HepG2 (cell line): ENCODE results near the gene ARFIP1. TPM values are rescaled to one million over a fixed set of nuclear protein-coding genes. Genes with fewer than 3 reads are reported as not detected.

Experiments
- ATAC-seq: fragments of 200-7000 bp; cut with Tn5 transposase; 3 replicates; pipeline ENCODE4 v1.9.1; 2020; ENCODE audit warnings: mild to moderate bottlenecking, moderate library complexity
- BruUV-seq: library from RNA; stranded (reverse); fragments of 400-500 nt; replicated peaks from 2 replicates; lab custom pipeline; 2021; lab: Mats Ljungman, UMichigan
- CTCF ChIA-PET: fragments of 300-600 bp; formaldehyde crosslinking; extraction: SDS; loops from one replicate; lab custom pipeline; 2021; ENCODE audit warnings: low total read pairs, inconsistent platforms, low intra/inter-chr PET ratio; lab: Yijun Ruan, JAX
- POLR2A ChIA-PET: fragments of 350-600 bp; sonication (Branson Sonifier 250); formaldehyde crosslinking; loops from one replicate; lab custom pipeline; 2020; ENCODE audit warnings: antibody characterized with exemption, inconsistent platforms; lab: Yijun Ruan, JAX
- DNase-seq: peaks from one replicate; pipeline ENCODE4 v3.0.0-alpha.2; 2015; ENCODE audit warnings: low spot score
- FAIRE-seq: peaks from 3 replicates; lab custom pipeline; 2011; peaks lifted over from hg19 to GRCh38; lab: Jason Lieb, UNC
- H2AFZ ChIP-seq: one replicate; pipeline ENCODE4 v1.6.1; 2011; ENCODE audit warnings: low read length, inconsistent platforms
- H3K27ac ChIP-seq: fragments of 300-600 bp; 3 replicates; pipeline ENCODE4 v1.8.0; 2011; ENCODE audit warnings: mixed run types, mild to moderate bottlenecking, mixed read lengths, low read length, inconsistent platforms; ENCODE audit not compliant: insufficient read depth; ENCODE audit errors: extremely low read length
- H3K27me3 ChIP-seq, 2 experiments: fragments of 200-600 bp in 1 of 2; 2 replicates in 1 of 2; 3 replicates in 1 of 2; pipeline versions ENCODE4 v1.6.0 to v1.8.0; 2011; ENCODE audit warnings: low read length in 2 of 2, mild to moderate bottlenecking in 2 of 2, moderate library complexity in 2 of 2, inconsistent platforms in 1 of 2; ENCODE audit not compliant: insufficient read depth in 2 of 2, control insufficient read depth in 1 of 2
- H3K36me3 ChIP-seq, 2 experiments: fragments of 200-600 bp in 1 of 2; replicated peaks in 1 of 2; 2 replicates in 1 of 2; 3 replicates in 1 of 2; pipeline versions ENCODE4 v1.5.1 to v1.8.0; 2011; ENCODE audit warnings: low read length in 2 of 2, inconsistent platforms in 1 of 2; ENCODE audit not compliant: insufficient read depth in 2 of 2, control insufficient read depth in 1 of 2
- H3K4me1 ChIP-seq: 2 replicates; pipeline ENCODE4 v1.5.1; 2012; ENCODE audit warnings: low read length, inconsistent platforms; ENCODE audit not compliant: insufficient read depth
- H3K4me2 ChIP-seq: 2 replicates; pipeline ENCODE4 v1.6.0; 2011; ENCODE audit warnings: low read depth, low read length, inconsistent platforms
- H3K4me3 ChIP-seq, 3 experiments: fragments of 200-600 bp in 1 of 3; sonication (generic), shearing (Covaris generic) in 1 of 3; replicated peaks in 1 of 3; 2 replicates each; pipeline ENCODE4 v1.5.1; 2011 to 2016; ENCODE audit warnings: low read length in 3 of 3, inconsistent platforms in 2 of 3, low read depth in 2 of 3, mild to moderate bottlenecking in 2 of 3, control low read depth in 1 of 3, mixed read lengths in 1 of 3; ENCODE audit not compliant: insufficient read depth in 1 of 3
- H3K79me2 ChIP-seq: one replicate; pipeline ENCODE4 v1.6.1; 2011; ENCODE audit warnings: low read length, inconsistent platforms; ENCODE audit not compliant: insufficient read depth
- H3K9ac ChIP-seq: 2 replicates; pipeline ENCODE4 v1.6.0; 2011; ENCODE audit warnings: mild to moderate bottlenecking, low read depth, low read length, inconsistent platforms; ENCODE audit not compliant: insufficient read depth
- H3K9me3 ChIP-seq: 2 replicates; pipeline ENCODE4 v1.5.1; 2012; ENCODE audit warnings: mild to moderate bottlenecking, low read length
- H4K20me1 ChIP-seq: 2 replicates; pipeline ENCODE4 v1.6.0; 2011; ENCODE audit warnings: inconsistent platforms, mild to moderate bottlenecking, low read length, moderate library complexity; ENCODE audit not compliant: insufficient read depth
- ELF4 ChIP-seq: sonication (generic); formaldehyde crosslinking; IDR thresholded peaks from 2 replicates; pipeline ENCODE4 v1.5.0; 2020; ENCODE audit warnings: missing genetic modification reagents, mild to moderate bottlenecking, moderate library complexity, borderline replicate concordance
- SOX13 ChIP-seq, 3 experiments: fragments of 450-650 bp in 1 of 3; sonication (generic) in 1 of 3; formaldehyde crosslinking in 1 of 3; IDR thresholded peaks in 2 of 3; conservative IDR thresholded peaks in 1 of 3; 2 replicates each; pipeline versions ENCODE4 v1.5.0 to v1.6.1; 2016 to 2020; ENCODE audit warnings: antibody characterized with exemption in 1 of 3, mild to moderate bottlenecking in 1 of 3, missing compliant biosample characterization in 1 of 3, missing genetic modification reagents in 1 of 3, moderate library complexity in 1 of 3
- ZGPAT ChIP-seq: IDR thresholded peaks from 2 replicates; pipeline ENCODE4 v1.6.1; 2016; ENCODE audit warnings: mild to moderate bottlenecking
- ZNF124 ChIP-seq: sonication (generic); formaldehyde crosslinking; IDR thresholded peaks from 2 replicates; pipeline ENCODE4 v1.4.0; 2020; ENCODE audit warnings: missing genetic modification reagents
- ZNF432 ChIP-seq: sonication (generic); formaldehyde crosslinking; IDR thresholded peaks from 2 replicates; pipeline ENCODE4 v1.5.0; 2020; ENCODE audit warnings: missing genetic modification reagents, mild to moderate bottlenecking, borderline replicate concordance
- ZNF839 ChIP-seq: sonication (generic); formaldehyde crosslinking; IDR thresholded peaks from 2 replicates; pipeline ENCODE4 v1.4.0; 2020; ENCODE audit warnings: missing genetic modification reagents, mild to moderate bottlenecking, borderline replicate concordance
- WGBS: methylation state at CpG from one replicate; pipeline ENCODE4 v1.1.6; 2017; ENCODE audit warnings: low lambda C conversion rate; 5-methylcytosine and 5-hydroxymethylcytosine counted together
- in situ Hi-C: cut with HindIII; loops from 2 replicates; pipeline ENCODE4 v1.10.0; 2017; ENCODE audit warnings: low pct_unique_long_range_greater_than_20kb; ENCODE audit not compliant: extremely low pct_ligation_motif_present
- intact Hi-C: fragments of 100-400 bp; cut with micrococcal nuclease; formaldehyde crosslinking; loops from one replicate; pipeline ENCODE4 v1.10.0; 2022; ENCODE audit not compliant: unreplicated experiment
- polyA plus RNA-seq, 8 experiments: library from polyadenylated mRNA; depleted of rRNA in 3 of 8; stranded (reverse) in 7 of 8; unstranded in 1 of 8; fragments of >200 nt; fragmentation: Illumina TruSeq in 4 of 8; extraction: Trizol in 4 of 8; gene quantifications; 2 replicates each; pipeline versions ENCODE4 v1.2.1 to v1.2.3, GENCODE V29; 2011 to 2016; ENCODE audit warnings: low read depth in 4 of 8, missing spikeins in 1 of 8, mixed read lengths in 1 of 8; ENCODE audit not compliant: insufficient read depth in 1 of 8
- total RNA-seq, 5 experiments: library from RNA; depleted of rRNA; stranded (reverse); fragments of >200 nt; fragmentation: Illumina TruSeq; extraction: Trizol; gene quantifications; 2 replicates each; pipeline ENCODE4 v1.2.3, GENCODE V29; 2016; ENCODE audit warnings: low read depth in 1 of 5
- TF ChIP-seq, protein P1 (sequence below): sonication (generic); formaldehyde crosslinking; IDR thresholded peaks from 2 replicates; pipeline ENCODE4 v1.4.0; 2020; ENCODE audit warnings: mild to moderate bottlenecking, missing genetic modification reagents

The ARFIP1 gene
- total and polyA plus RNA-seq, 2 of the 13 experiments (the other 11 are each of a cell fraction or from before 2014, with no cell fraction given) = 9.9 to 27.7 TPM

DNA sequence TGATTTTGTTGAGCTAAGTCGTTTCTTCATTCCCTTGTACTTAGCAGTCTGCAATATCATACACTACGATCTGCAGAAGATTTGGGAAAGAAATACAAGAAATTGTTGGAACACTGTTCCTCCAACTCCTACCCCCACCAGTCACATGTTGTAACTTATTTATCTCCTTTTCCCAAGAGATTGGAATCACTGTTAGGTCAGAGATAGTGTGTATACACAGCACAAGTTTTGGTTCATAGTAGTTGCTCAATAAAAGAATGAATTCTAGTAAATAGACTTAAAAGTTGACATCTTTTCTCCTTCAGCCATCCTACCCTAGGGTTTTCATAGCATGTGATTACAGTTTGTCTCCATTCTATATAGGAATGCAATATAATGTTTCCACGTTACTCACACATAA is 68.8 kb downstream of the ARFIP1 start (continued):
- TF ChIP-seq SOX13 (IDR thresholded peaks at IDR 0.05) = no peak
- no peak for TF ChIP-seq SOX13 (CRISPR knock-in tag; conservative IDR thresholded peaks at IDR 0.05 in 1 of 2, IDR thresholded peaks at IDR 0.05 in 1 of 2)
- TF ChIP-seq ZGPAT (CRISPR knock-in tag) = no peak
- no peak for TF ChIP-seq ELF4 (CRISPR knock-in tag)

DNA sequence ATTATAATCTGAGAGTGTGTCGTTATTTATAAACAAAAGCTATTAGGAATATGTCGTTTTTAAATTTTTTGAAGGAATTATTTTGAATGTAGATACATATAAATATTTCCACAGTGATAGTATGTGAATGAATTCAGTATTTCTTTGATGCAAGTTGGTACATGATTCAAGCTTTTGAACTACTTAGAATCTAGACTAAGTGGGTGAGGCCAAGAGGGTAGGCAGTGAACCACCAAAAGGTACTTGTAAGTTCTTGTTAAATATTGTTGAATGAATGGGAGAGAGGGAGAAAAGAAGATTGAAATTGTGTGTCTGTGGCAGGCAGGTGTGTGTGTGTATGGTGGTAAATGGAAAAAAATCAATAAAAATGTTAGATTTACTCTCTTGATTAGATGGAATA is 69.6 kb downstream of the ARFIP1 start:
- POLR2A ChIA-PET = no interaction called here
- ATAC-seq = no peak
- no peak overlapping the region for H3K4me2 ChIP-seq
- H3K27ac ChIP-seq = no peak overlapping the region
- FAIRE-seq = no peak
- in situ Hi-C loops (loop anchor here (5.0 kb wide), 2 partner anchors 238 to 278 kb away; no protein-coding TSS in a partner anchor), intact Hi-C loops (no loop called here)
- no peak overlapping the region for H3K9ac ChIP-seq
- TF ChIP-seq ZNF124 (CRISPR knock-in tag) (no peak), ZNF839 (CRISPR knock-in tag) (no peak), ZNF432 (CRISPR knock-in tag) (no peak)
- TF ChIP-seq, protein P1, sequence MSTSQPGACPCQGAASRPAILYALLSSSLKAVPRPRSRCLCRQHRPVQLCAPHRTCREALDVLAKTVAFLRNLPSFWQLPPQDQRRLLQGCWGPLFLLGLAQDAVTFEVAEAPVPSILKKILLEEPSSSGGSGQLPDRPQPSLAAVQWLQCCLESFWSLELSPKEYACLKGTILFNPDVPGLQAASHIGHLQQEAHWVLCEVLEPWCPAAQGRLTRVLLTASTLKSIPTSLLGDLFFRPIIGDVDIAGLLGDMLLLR (CRISPR knock-in tag) = no peak
- no peaks in the 10 kb centered on the region; a peak in 1 of 5 replicates for H3K36me3 ChIP-seq
- peaks cover 1% of the 10 kb centered on the region for H3K79me2 ChIP-seq
- no peak overlapping the region for H3K4me3 ChIP-seq
- H3K9me3 ChIP-seq = peaks cover 19% of the 10 kb centered on the region
- no TSS peak for BruUV-seq
- WGBS = 93% methylated on average over 2 of the region's 2 CpGs
- H3K27me3 ChIP-seq = no peaks in the 10 kb centered on the region
- no peak overlapping the region for H2AFZ ChIP-seq
- no peak for DNase-seq
- 0 out of 2 replicates have a peak, but pooled peaks cover 2% of the 10 kb centered on the region for H4K20me1 ChIP-seq
- CTCF ChIA-PET = no interaction called here
- no peaks in the 10 kb centered on the region for H3K4me1 ChIP-seq
